CD4-positive, alpha-beta T cell treated with Interleukin-21 for 1 hour (primary cell): ENCODE measurements around the gene TC2N.
"Not testable (repeated sequence)": the region's sequence is repeated elsewhere in the genome, so short reads cannot be mapped to it uniquely, and the experiment has no call there.

Experiments
- DNase-seq: peaks from one replicate; pipeline ENCODE4 v3.0.0-alpha.2; 2020

TC2N gene

DNA sequence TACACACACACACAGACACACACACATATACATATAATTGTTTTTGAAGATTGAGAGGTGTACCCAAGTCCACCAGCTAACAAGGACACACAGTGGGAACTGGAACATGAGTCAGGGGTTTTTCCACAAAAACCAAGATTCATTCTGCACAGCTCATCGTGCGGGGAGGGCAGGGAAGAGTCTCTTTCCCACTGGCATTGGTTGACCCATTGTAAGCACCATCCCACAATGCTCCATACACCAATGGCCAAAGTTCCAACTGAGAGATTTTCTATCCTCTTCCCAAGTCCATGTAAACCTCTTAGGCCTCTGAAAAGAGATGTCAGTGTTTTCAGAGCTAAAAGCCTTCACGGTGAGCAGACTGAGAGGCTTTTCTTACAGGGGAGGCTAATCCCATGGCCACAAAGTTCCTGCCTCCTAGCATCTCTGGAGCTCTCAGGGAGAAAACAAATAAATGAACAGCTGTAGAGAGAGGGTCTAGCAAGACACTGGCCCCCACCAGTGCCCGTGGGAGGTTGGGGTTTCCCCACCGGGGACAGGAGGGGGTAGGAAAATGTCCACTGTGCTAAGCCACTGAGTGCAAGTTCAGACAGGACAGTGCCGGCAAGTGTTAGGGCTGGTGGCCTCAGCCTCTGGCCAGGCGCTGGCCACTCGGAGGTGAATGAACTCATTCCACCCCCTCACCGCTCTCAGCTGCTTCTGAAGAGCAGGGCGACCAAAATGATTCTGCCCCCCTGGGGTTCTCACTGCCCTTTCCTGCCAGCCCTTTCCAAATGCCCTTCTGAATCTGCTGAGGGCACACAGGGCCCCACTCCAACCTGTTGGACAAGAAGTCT, 21.5 kb upstream of the TC2N start:
- no peak for DNase-seq

DNA sequence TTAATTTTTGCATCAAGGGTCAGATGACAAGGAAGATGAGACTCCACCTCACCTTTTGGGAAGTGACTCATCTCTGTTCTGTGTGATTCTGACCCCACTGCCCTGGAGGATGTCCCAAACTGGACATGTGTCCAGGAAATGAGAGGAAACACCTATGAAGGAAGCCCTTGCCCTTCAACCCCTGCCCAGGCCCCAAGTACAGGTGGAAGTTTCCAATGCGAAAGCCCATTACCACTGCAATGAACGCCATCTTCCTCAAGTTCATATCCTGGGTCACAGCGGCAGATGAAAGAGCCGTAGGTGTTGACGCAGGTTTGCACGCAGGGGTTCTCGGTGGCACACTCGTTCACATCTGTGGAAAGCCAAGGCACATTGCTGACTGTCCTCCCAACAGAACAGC, 19.6 kb upstream of the TC2N start:
- no peak for DNase-seq

DNA sequence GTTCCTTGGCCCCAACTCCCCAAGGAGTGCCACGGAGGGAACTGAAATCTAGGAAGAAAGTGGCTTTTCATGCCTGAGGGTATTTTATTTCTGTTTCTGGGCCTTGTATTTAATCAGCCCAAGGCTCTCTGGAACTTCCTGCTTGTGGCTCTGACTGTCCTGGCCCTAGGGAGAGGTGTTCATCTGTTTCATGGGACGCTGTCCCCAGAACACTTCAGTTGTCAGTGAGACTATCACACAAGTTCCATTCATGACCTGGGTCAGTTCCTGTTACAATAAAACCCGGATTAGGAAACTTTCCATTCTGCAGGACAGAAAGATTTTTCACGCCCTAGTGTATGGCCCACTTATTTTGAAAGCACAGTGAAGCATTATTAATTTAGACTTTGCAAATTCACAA, 18.5 kb upstream of the TC2N start:
- no peak for DNase-seq

DNA sequence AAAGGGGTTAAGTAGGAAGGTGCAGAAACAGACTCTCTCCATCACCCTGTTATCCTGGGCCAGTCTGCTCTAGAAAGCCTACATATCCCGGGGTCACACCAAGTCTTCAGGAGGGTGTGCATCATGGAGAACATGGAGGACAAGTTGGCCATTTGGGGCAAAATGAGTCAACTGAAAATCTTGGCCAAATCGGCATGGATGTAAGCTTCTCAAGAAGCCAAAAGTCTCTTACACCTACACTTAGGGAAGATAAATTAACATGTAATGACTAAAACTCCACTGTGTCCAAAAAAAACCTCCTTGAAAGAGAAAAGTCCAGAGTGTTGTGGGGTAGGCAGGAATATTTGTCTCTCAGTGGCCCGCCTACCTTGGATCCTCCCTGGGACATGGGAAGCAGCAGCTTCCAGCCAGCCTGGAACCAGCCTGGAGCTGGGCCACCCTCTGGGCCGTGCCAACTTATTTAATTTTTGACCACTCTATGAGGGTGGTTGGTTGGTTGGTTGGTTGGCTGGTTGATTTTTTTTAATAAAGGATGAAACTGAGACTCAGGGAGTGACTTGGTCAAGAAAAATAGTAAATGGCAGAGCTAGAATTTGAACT, 17.9 kb upstream of the TC2N start:
- no peak for DNase-seq

DNA sequence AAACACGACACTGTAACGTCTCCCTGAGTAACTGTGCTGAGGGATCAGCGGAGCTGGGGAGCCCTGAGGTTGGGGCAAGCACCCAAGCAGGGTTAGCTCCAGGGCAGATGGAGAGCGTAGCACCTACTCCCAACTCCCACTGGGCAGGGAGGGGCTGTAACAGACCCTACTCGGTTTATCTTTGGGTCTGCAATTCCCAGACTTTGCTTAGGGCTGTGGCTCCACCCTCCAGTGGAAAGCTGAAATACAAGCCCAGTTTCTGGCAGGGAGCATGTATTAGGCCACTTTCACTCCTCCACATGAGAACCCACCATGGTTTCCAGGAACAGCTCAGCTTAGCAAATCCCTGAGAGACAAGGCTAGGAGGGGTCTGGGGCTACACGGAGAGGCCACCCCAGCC, 17.3 kb upstream of the TC2N start:
- DNase-seq = no peak

DNA sequence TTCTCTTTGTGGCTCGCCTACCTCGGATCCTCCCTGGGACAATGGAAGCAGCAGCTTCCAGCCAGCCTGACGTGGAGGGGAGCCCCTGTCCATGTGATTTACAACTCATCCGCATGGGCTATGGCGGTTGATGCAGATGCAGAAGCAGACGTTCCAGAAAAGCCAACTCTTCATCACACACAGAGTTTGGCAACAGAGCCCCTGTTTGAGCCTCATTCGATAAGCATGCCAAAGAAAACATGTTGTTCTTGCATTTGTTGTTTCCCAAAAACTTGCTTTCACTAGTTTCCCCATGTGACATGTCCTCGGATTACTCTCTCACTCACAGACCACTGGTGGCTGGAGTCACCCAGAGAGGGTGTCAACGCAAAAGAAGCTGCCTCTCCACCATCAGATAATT, 16.4 kb upstream of the TC2N start:
- DNase-seq = no peak

DNA sequence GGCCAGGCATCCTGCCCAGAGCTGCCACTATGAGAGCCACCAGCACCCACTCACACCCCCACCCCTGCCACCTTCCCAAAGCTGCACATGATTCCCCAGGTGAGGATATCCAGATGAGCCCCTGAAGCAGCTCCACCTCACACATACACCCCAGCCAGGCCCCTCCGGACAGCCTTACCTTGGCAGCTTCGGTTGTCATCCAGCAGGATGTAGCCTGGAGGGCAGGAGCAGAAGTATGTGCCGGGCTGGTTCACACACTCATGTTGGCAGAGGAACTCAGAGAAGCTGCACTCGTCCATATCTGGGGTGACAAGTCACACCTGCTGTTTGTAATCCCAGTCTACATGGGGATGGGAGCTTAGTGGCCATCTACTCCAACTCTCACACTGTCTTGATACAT, 15.4 kb upstream of the TC2N start:
- no peak for DNase-seq

DNA sequence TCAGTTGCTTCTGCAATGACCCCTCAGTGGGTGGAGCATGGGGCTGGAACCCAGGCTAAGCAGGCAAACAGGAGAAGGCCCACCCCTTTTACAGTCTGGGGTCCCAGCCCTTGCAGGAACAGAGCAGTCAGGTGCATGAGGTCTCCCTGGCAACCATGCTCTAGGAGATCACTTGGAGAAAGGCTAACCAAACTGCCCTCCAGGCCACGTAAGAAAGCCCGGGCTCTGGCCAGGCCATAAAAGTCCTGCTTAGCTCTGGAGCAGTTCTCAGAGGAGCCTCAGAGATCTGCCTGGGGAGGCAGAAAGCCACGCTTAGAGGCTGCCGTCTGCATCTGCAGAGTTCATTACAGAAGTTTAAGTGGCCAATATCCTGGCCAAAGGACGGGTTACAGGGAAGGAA, 15.0 kb upstream of the TC2N start:
- DNase-seq = no peak

DNA sequence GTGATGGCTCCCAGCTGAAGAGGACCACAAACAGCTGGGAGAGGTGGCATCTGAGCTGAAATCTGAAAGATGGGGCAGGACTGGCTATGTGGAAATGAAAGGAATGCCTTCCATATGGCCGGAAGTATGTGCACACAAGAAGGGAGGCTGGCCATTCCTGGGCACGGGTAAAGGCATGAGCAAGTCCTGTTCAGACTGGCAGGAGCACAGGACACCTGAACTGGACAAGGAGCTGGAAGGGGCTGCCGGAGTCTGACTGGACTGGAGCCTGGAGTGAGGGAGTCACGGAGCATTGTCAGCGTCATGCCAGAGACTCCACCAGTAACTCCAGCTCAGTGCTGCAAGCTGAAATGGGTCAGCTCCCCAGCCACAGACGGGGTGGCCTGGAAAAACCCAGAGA, 11.9 kb upstream of the TC2N start:
- DNase-seq = no peak

DNA sequence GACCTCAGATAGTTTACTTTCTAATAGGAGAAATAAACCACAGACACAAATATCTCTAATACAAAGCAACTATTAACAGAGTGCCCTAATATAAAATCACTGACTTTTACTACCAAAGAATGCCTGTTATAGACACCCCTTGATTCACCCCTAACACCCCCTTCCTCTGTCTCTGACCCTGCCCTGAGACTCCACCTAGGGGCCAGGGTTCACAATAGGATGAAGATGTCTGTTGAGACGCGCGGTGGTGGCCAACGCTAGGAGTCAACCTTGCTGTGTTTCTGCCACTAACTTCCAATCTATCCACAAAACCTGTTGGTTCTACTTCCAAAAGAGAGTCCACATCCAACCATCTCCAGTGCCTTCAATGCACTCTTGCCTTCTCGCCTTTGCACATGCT, 10.9 kb upstream of the TC2N start:
- DNase-seq = peak; percentile 13

DNA sequence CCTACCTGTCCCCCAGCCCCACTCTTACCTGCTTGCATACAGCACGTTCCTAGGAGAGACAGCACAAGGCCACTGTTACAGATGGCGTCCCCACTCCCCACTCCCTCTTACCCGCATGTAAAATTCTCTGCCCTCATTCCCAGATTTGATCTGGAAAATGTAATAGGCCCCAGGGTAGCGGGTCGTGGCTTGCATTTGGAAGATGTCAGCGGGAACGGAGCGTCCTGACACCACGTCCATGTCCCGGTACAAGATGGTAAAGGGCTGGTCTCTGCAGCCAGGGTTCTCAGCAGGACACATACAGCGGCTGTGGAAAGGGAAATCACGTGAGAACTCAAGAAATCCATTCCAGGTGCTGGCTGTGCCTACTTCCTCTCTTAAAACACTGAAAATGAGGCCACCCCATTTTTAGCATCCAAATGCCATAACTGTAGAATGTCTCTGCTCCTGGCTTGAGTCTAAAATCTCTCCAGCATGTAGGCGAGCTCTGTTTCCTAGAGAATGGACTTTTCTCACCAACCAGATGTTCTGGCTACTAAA, 10.1 kb upstream of the TC2N start:
- DNase-seq = no peak

DNA sequence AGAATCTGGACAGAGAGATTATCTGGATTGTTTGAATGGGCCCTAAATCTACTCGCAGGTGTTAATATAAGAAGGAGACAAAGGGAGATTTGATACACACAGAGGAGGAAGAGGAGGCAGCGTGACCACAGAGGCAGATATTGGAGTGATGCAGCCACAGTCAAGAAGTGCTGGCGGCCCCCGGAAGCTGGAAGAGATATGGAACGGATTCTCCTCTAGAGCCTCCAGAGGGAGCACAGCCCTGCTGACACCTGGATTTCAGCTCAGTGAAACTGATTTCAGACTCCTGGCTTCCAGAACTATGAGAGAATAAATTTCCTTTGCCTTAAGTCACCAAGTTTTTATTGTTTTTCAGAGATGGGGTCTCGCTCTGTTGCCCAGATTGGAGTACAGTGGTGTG, 9.2 kb upstream of the TC2N start:
- no peak for DNase-seq

DNA sequence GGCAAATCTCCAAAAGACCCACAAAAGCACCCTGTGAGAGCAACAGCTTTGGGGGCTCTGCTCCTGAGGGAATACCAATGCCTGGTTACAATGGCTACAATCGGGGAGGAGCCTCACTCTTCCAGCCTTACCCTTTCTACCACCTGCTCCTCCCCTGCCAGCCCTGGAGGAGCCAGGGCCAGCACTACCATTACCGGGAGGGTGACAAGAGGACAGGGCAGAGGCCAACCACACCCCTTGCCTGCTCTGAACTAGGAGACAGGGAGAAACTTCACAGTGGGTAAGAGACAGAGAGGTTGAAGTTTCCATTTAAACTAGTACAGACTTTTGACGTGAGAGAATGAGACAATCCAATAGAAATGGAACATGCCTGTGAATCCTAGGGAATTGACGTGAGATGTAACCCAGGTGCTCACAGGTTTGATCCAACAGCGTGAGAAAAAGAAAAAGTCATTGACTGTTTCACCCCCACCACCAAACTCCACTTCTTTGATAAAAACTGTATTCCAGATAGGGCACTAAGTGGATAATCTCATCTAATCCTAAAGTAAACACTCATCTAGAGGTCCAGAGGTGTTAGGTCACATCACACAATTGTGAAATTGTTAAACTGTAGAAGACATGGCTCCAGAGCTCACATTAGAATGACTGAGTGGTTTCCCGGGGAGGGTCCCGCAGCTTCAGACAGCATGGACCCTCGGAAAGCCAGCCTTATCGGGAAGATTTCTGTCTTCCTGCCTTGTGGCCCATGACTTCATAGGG, 8.4 kb upstream of the TC2N start:
- no peak for DNase-seq

DNA sequence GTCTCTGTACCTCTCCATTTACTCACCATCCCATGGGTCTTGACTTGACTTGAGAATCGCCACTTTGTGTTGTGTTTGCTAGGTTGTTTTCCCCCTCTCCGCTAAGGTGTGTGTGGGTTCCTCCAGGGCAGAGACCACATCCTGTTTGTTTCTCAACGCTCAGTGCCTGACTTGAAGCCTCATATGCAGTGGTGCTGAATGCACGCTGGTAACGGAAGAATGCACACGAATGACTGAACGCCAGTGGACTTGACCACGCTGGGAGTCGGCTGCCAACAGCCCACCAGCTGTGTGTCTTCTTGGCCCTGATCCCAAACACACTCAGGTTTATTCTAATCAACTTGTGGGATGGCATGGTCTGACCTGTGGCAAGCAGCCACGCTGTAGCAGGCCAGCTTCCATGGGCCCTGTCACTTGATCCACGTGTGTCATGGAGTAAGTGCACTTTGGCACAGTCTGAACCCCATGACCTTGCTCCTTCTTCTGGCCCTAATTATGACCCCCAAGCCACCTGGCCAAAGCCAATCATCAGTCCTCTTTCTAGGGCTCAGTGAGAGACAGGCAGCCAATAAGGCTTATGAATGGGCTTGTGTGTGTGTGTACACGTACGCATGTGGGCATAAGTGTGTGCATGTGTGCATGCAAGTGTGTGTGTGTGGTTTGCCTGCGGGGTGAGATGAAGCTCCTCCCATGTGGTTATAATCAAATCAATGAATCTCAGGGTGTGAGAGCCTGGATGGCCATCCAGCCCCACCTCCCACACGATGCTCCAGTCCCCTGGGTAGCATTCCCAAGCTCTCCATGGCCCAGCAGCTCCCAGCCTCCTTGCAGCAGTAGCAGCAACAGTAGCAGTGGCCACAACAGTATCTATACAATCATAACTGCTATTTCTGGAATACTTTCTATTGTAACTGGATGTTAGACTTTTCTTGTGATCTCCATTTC, 6.4 kb upstream of the TC2N start:
- peak; percentile 89 for DNase-seq

DNA sequence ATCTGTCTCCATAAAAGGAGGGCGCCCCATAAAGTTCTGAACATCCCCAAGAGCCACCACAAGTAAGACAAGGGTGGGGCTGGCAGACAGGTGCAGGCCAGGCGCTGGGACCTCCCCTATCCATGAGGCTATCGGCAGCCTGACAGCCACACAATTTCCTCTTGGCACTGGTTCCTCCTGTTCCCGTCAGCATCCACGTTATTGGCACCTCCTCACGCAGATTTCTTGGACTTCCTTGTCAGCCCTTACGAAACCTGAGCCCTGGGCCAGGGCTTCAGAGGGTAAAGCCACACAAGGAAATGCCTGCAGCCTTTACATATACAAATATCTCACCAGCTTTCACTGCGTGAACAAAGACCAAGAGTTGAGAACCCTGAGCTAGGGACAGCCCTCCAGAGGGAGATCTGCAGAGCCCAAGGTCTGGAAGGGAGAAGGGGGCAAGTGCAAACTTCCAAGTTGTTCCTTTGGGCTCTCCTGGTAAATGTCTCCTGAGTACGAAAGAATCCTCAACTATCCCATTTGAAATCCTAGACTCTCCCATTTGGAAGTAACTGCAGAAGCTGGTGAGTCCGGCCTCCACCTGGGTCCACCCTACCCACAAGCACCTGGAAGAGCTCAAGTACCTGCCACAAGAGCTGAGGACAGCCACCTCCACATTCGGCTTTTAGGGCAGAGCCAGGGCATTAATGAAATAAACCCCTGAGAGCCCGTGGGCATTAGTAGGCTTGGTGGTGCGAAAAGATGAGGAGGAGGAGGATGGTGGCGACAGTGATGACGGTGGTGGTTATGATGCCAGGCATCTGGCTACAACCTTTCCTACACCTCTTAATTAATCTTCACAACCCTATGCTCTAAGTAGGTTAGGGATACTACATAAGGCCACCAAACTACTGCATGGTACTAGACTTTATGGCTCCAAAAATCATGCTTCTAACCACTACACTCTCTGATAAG, 5.5 kb upstream of the TC2N start:
- peak; percentile 77 for DNase-seq

DNA sequence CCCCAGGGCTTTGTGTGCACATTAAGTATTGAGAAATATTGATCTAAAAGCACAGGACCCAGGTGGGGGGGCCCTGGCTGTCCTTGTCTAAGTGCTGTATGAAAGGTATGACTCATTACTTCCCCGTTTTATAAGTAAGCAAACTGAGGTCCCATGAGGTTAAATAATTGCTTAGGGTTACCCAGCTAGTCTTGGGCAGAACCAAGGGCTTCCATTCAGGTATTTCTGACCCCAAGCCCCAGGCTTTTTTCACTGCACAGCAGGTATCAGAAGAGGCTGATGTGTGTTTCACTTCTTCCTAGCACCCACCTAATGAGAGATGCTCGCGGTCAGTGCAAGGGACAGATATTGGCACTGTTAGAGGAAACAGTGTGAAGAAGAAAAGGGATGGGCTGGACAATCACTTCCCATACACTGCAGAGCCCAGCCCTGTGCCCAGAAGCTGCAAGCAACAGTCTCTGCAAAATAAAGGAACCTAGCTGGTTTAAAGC, 4.7 kb upstream of the TC2N start:
- DNase-seq = peak; percentile 42

DNA sequence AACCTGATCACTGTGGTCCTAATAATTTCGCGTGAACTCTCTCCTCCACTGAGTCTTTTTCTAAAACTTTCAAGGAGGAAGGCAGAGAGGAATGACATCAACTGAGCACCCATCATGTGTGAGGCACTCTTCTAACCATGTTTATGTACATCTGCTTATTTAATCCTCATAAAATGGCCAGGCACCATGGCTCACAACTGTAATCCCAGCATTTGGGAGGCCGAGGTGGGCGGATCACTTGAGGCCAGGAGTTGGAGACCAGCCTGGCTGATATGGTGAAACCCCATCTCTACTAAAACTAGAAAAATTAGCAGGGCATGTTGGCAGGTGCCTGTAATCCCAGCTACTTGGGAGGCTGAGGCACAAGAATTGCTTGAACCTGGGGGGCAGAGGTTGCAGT, 4.1 kb upstream of the TC2N start:
- DNase-seq = not testable (repeated sequence)

DNA sequence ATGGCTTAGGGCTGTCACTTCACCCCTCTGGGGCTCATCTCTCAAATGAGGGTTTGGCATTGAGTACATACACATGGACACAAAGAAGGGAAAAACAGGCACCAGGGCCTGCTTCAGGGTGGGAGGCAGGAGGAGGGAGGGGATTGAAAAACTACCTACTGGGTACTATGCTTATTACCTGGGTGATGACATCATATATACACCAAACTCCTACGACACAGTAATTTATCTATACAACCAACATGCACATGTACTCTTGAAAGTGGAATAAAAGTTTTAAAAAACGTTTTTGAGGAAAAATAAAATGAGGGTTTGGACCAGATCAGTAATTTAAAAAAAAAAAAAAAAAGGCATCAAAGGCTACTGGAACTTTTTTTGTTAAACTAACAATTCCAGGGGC, 3.6 kb upstream of the TC2N start:
- no peak for DNase-seq

DNA sequence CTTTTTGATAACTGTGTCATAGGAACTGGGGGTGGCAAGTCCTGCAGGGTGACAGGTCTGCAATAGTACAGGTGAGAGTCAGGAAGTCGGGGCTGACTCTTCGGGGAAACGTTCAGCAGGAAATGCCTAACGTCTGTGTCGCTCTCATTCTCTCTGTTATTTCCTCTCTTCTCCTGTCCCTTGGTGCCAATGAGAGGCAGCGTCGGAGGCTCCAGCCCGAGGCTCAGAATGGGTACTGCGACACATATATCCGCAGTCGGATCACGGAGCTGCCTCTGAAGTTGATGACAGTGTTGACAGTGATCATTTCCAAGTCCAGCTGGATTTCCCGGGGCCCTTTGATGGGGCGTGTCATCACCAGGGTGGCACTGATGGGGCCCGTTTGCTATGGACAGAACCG, 2.7 kb upstream of the TC2N start:
- peak; percentile 89 for DNase-seq

DNA sequence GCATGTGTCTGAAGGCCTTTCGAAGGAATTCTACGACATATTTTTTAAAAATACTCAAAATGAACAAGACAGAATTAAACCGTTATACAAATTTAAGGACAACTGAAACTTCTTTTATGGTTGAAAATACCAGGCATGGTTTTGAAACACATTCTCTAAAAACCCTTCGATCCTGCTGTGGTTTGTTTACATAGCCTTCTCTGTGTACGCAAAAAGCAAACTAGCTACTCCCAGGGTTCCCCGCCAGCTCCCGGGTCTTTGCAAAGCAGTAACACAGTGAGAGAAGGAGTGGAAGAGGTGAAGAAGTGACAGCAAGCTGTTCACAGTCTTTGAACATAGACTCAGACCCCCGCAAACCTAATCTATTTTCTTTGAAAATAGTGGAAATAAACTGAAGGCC, 2.2 kb upstream of the TC2N start:
- no peak for DNase-seq
